B cell (primary cell): ENCODE results near the gene ADK. TPM values are rescaled to one million over a fixed set of nuclear protein-coding genes. Genes with fewer than 3 reads are reported as not detected.
A peak's percentile ranks its signal among the peaks of the same experiment; 100 is the strongest.

Experiments used
- ATAC-seq: fragments of 200-7000 bp; cut with Tn5 transposase; one replicate; pipeline ENCODE4 v1.10.0; 2021; ENCODE audit warnings: low read depth, mild to moderate bottlenecking, moderate number of reproducible peaks, moderate library complexity
- CTCF ChIA-PET: fragments of 350-600 bp; sonication (Branson Sonifier 250); formaldehyde crosslinking; loops from one replicate; lab custom pipeline; 2021; ENCODE audit warnings: antibody characterized with exemption, inconsistent platforms; lab: Charles Lee
- POLR2A ChIA-PET: fragments of 350-600 bp; sonication (Branson Sonifier 250); formaldehyde crosslinking; loops from one replicate; lab custom pipeline; 2021; ENCODE audit warnings: antibody characterized with exemption; lab: Charles Lee
- DNase-seq: peaks from one replicate; pipeline ENCODE4 v3.0.0; 2013
- H2AFZ ChIP-seq: 2 replicates; pipeline ENCODE4 v1.6.1; 2012; ENCODE audit warnings: mild to moderate bottlenecking, low read depth, low read length; ENCODE audit not compliant: insufficient read depth, poor library complexity, severe bottlenecking
- H3K27ac ChIP-seq, 2 donors: 1 replicate in 1 of 2; 2 replicates in 1 of 2; pipeline ENCODE4 v1.5.1; 2012 to 2013; ENCODE audit warnings: low read length in 2 of 2, mild to moderate bottlenecking in 2 of 2, moderate library complexity in 1 of 2
- H3K27me3 ChIP-seq, 4 experiments: fragments of 200-600 bp in 1 of 4; sonication (generic) in 1 of 4; replicated peaks in 1 of 4; 1 replicate in 2 of 4; 2 replicates in 2 of 4; pipeline versions ENCODE4 v1.6.1 to v1.7.0; 2013 to 2016; ENCODE audit warnings: low read length in 3 of 4, mild to moderate bottlenecking in 2 of 4, mixed read lengths in 1 of 4, moderate library complexity in 1 of 4; ENCODE audit not compliant: insufficient read depth in 4 of 4, control insufficient read depth in 3 of 4; ENCODE audit errors: control extremely low read depth in 1 of 4
- H3K36me3 ChIP-seq, 2 experiments: replicated peaks in 1 of 2; 1 replicate in 1 of 2; 2 replicates in 1 of 2; pipeline versions ENCODE4 v1.6.1 to v1.7.1; 2013; ENCODE audit warnings: low read length in 1 of 2; ENCODE audit not compliant: insufficient read depth in 2 of 2, control insufficient read depth in 1 of 2; ENCODE audit errors: control extremely low read depth in 1 of 2, extremely low read depth in 1 of 2
- H3K4me1 ChIP-seq, 2 donors: fragments of 200-600 bp in 1 of 2; sonication (generic) in 1 of 2; 1 replicate in 1 of 2; 2 replicates in 1 of 2; pipeline versions ENCODE4 v1.5.1 to v1.6.1; 2013 to 2017; ENCODE audit warnings: low read length in 2 of 2; ENCODE audit not compliant: control insufficient read depth in 2 of 2, insufficient read depth in 2 of 2
- H3K4me2 ChIP-seq: replicated peaks from 2 replicates; pipeline ENCODE3; 2012; ENCODE audit warnings: mild to moderate bottlenecking, low read depth, low read length; ENCODE audit not compliant: poor library complexity, severe bottlenecking
- H3K4me3 ChIP-seq, 5 experiments: fragments of 200-600 bp in 1 of 5; sonication (generic) in 1 of 5; 1 replicate in 3 of 5; 2 replicates in 2 of 5; pipeline versions ENCODE4 v1.5.1 to v1.7.0; 2011 to 2016; ENCODE audit warnings: low read length in 4 of 5, mild to moderate bottlenecking in 4 of 5, low read depth in 2 of 5, control low read depth in 1 of 5, moderate library complexity in 1 of 5; ENCODE audit not compliant: insufficient read depth in 1 of 5; ENCODE audit errors: control extremely low read depth in 1 of 5, extremely low read depth in 1 of 5
- H3K79me2 ChIP-seq: fragments of 200-600 bp; sonication (generic); one replicate; pipeline ENCODE4 v1.6.0; 2016; ENCODE audit warnings: low read length; ENCODE audit not compliant: control insufficient read depth, insufficient read depth
- H3K9ac ChIP-seq: fragments of 200-600 bp; sonication (generic); 2 replicates; pipeline ENCODE4 v1.6.1; 2017; ENCODE audit warnings: mild to moderate bottlenecking, low read length, moderate library complexity
- H3K9me3 ChIP-seq, 3 donors: one replicate each; pipeline versions ENCODE4 v1.6.1 to v1.7.1; 2013; ENCODE audit warnings: low read length in 2 of 3; ENCODE audit not compliant: control insufficient read depth in 2 of 3, insufficient read depth in 1 of 3; ENCODE audit errors: control extremely low read depth in 1 of 3
- H4K20me1 ChIP-seq: 2 replicates; pipeline ENCODE4 v1.6.0; 2012; ENCODE audit warnings: mild to moderate bottlenecking, low read length; ENCODE audit not compliant: insufficient read depth, control insufficient read depth, poor library complexity, severe bottlenecking
- H3K27ac Mint-ChIP-seq: one replicate; pipeline ENCODE4 v1.8.0; 2021; ENCODE audit warnings: mixed read lengths
- H3K27me3 Mint-ChIP-seq: one replicate; pipeline ENCODE4 v1.8.0; 2021; ENCODE audit warnings: mixed read lengths
- H3K4me1 Mint-ChIP-seq: one replicate; pipeline ENCODE4 v1.8.0; 2021; ENCODE audit warnings: mixed read lengths
- H3K4me3 Mint-ChIP-seq: one replicate; pipeline ENCODE4 v1.8.0; 2021; ENCODE audit warnings: mixed read lengths
- H3K9me3 Mint-ChIP-seq: one replicate; pipeline ENCODE4 v1.8.0; 2022; ENCODE audit warnings: mixed read lengths; ENCODE audit not compliant: insufficient read depth
- EZH2 ChIP-seq: IDR thresholded peaks from 2 replicates; pipeline ENCODE4 v1.6.1; 2012; ENCODE audit warnings: borderline replicate concordance, low read depth, mild to moderate bottlenecking, moderate library complexity, low read length; ENCODE audit not compliant: insufficient read depth, poor library complexity, severe bottlenecking
- WGBS: methylation state at CpG from one replicate; pipeline ENCODE4 v1.1.5; 2013; ENCODE audit warnings: missing lambda C conversion rate; ENCODE audit not compliant: insufficient coverage; 5-methylcytosine and 5-hydroxymethylcytosine counted together
- intact Hi-C: fragments of 100-400 bp; cut with micrococcal nuclease; formaldehyde crosslinking; loops from one replicate; pipeline ENCODE4 v1.10.0; 2022
- polyA plus RNA-seq: library from polyadenylated mRNA; depleted of rRNA; stranded (reverse); fragments of >200 nt; gene quantifications from 2 replicates; pipeline ENCODE4 v1.2.3, GENCODE V29; 2012
- total RNA-seq, 2 donors: library from RNA; stranded (reverse); fragments of 120-200 nt in 1 of 2; gene quantifications; 1 replicate in 1 of 2; 2 replicates in 1 of 2; pipeline versions ENCODE4 v1.2.3 to v1.2.4, GENCODE V29; 2013 to 2022
- TF ChIP-seq, protein P1 (sequence below): fragments of 200-600 bp; IDR thresholded peaks from one replicate; pipeline ENCODE4 v1.8.0; 2022; ENCODE audit warnings: antibody characterized with exemption, mild to moderate bottlenecking

Gene ADK
- total and polyA plus RNA-seq, 2 donors (not counting 1 experiment from before 2014, with no cell fraction given) = 37.2 to 52.6 TPM

DNA sequence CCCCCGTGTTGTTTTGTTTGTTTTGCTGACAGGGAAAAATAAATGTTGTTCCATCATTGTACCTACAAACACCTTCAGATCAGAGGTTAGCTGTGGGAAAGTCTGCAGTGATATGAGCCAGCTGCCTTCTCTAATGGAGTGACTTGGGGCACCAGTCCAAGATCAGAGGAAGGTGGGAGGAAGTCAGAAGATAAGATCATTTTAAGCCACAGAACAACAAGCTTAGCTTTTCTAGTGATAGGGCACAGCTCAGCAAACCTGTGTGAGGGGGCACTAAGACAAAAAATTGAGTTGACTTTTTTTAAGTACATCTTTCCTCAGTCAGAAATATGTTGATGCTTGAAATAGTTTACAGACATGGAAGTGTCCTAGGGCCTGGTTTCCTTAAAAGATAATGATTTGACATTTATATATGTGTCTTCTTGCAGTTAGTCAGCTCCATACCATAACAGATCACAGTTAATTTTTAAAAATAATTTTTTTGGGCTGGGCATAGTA lies 435.1 kb downstream of the ADK start:
- Histone ChIP-seq H3K9me3 (no peaks in the 10 kb centered on the region), H3K9ac (peak overlapping the region; percentile 40), H3K4me2 (peak overlapping the region; percentile 65), H3K79me2 (no peaks in the 10 kb centered on the region), H3K27ac (peak overlapping the region; percentile 55 to 65), H3K36me3 (peaks cover 1 to 8% of the 10 kb centered on the region in 2 experiments), H3K4me3 (peak overlapping the region in 1 of 5 experiments; percentile 48), H3K27me3 (no peaks in the 10 kb centered on the region), H4K20me1 (peaks cover 5% of the 10 kb centered on the region), H2AFZ (peak overlapping the region; percentile 24), H3K4me1 (peaks cover 23 to 31% of the 10 kb centered on the region in 2 donors)
- Mint-ChIP-seq H3K4me3 (peak overlapping the region; percentile 67), H3K27me3 (no peaks in the 10 kb centered on the region), H3K4me1 (peaks cover 59% of the 10 kb centered on the region), H3K27ac (peak overlapping the region; percentile 83), H3K9me3 (no peaks in the 10 kb centered on the region)
- no CpG with 5 or more reads among the region's 1 CpG for WGBS
- ATAC-seq = no peak
- ChIA-PET POLR2A (no interaction called here), CTCF (interaction anchor here (1.3 kb wide), 1 partner anchor 43 kb away, joined by 3 read pairs; no protein-coding TSS in a partner anchor)
- TF ChIP-seq, protein P1, sequence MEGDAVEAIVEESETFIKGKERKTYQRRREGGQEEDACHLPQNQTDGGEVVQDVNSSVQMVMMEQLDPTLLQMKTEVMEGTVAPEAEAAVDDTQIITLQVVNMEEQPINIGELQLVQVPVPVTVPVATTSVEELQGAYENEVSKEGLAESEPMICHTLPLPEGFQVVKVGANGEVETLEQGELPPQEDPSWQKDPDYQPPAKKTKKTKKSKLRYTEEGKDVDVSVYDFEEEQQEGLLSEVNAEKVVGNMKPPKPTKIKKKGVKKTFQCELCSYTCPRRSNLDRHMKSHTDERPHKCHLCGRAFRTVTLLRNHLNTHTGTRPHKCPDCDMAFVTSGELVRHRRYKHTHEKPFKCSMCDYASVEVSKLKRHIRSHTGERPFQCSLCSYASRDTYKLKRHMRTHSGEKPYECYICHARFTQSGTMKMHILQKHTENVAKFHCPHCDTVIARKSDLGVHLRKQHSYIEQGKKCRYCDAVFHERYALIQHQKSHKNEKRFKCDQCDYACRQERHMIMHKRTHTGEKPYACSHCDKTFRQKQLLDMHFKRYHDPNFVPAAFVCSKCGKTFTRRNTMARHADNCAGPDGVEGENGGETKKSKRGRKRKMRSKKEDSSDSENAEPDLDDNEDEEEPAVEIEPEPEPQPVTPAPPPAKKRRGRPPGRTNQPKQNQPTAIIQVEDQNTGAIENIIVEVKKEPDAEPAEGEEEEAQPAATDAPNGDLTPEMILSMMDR = no peak
- no peak for TF ChIP-seq EZH2
- DNase-seq = no peak
- intact Hi-C loops = loop anchor here (5.0 to 10.0 kb wide), 2 partner anchors 51 to 241 kb away; partner anchors contain the start of gene KAT6B

DNA sequence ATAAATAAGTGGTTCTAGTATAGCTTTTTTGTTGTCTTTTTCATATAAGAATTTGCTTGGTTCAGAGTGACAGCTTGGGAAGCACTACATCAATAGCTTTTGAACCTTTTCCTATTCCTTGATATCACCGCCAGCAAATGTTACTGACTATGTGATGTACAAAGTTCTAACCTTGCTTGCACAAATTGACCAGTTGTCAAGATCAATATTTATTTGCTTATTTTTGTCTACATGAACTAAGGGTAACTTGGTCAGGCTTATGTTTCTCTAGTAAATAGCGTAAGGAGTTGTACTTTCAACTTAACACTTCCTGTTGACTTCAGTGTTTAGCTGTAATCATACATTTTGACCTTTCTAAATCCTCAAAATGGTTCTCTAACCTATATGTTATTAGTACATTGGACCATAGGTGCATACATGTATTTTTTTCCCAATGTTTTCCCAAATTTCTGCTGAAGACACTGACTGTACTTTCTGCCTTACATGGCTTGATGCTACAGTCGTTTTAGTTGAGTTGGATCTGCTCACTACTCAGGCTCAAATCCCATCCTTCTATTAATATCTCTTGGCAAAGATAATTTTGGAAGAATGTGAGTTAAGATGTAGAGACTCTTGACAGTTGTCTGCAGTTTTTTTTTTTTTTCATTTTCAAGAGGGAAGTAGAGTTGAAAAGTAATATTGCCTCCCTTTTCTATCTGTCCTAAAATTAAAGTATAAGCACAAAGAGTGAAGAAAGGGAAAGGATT lies 436.3 kb downstream of the ADK start:
- no peak overlapping the region for H3K4me2 ChIP-seq
- no peak overlapping the region for H3K27ac ChIP-seq
- no peak overlapping the region for H3K9ac ChIP-seq
- H3K27me3 Mint-ChIP-seq = no peaks in the 10 kb centered on the region
- H2AFZ ChIP-seq = no peak overlapping the region
- intact Hi-C loops = loop anchor here (5.0 to 10.0 kb wide), 2 partner anchors 52 to 240 kb away; partner anchors contain the start of gene KAT6B
- peaks cover 59% of the 10 kb centered on the region for H3K4me1 Mint-ChIP-seq
- peaks cover 23 to 31% of the 10 kb centered on the region in 2 donors for H3K4me1 ChIP-seq
- TF ChIP-seq EZH2 = no peak
- TF ChIP-seq, protein P1 = no peak
- peaks cover 5% of the 10 kb centered on the region for H4K20me1 ChIP-seq
- no CpG with 5 or more reads among the region's 3 CpGs for WGBS
- ATAC-seq (no peak), DNase-seq (no peak)
- no peak overlapping the region for H3K4me3 Mint-ChIP-seq
- no peaks in the 10 kb centered on the region for H3K27me3 ChIP-seq
- H3K79me2 ChIP-seq = no peaks in the 10 kb centered on the region
- no peaks in the 10 kb centered on the region for H3K9me3 ChIP-seq
- H3K9me3 Mint-ChIP-seq = no peaks in the 10 kb centered on the region
- POLR2A ChIA-PET = interaction anchor here (0.6 kb wide), 1 partner anchor 99 kb away, joined by 3 read pairs; no protein-coding TSS in a partner anchor
- H3K4me3 ChIP-seq = no peak overlapping the region
- peaks cover 1 to 13% of the 10 kb centered on the region in 2 experiments for H3K36me3 ChIP-seq
- CTCF ChIA-PET = interaction anchor here (1.3 kb wide), 1 partner anchor 42 kb away, joined by 3 read pairs; no protein-coding TSS in a partner anchor
- peak overlapping the region; percentile 27 for H3K27ac Mint-ChIP-seq
